Stimulated activated CD8-positive, alpha-beta memory T cell treated with anti-CD3 and anti-CD28 coated beads, Interleukin-4, amount 100 ng/mL, for 48 hours (primary cell): Measurements from ENCODE around the gene CYP4X1.
"Not testable (repeated sequence)": the region's sequence is repeated elsewhere in the genome, so short reads cannot be mapped to it uniquely, and the experiment has no call there.

Experiments used
- DNase-seq: peaks from one replicate; pipeline ENCODE4 v3.0.0-alpha.2; 2020

CYP4X1 gene

DNA sequence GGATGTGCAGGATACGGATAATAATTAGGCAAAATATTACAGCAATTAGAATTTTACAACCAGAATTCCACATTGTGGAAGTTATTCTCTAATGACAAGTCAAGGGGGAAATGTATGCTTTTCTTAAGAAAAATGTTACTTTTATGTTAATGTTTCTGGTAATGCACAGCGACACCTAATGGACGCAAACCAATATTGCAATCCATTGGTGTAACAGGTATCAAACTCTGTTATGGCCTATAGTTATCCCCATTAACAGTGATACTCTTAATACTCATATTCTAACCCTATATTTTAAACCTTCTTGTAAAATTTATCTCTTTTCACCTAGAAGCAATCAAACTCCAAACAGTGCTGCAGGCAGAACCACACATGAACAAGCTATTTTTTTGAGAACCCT lies 65.9 kb downstream of the CYP4X1 start:
- peak; percentile 55 for DNase-seq

DNA sequence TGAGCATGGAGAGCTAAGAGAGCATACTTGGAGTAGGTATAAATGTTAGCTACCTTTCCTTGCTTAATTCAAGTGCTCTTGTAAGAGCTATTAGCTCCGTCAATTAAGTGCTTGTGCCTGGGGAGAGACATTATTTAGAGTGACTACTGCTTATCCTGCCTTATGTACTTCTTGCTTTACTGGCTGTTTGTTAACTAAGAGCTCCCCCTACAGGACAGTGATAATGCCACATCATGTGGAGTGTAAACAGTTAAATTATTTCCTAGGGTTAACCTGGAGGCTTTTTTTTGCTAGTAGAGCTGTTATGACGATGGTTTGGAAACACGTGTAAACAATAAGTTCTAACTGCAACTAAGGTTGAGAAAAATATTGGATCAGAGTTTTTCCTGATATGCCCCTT lies 68.0 kb downstream of the CYP4X1 start:
- not testable (repeated sequence) for DNase-seq
